ENCODE data around the gene CYB561D2. TPM values are rescaled to one million over a fixed set of nuclear protein-coding genes. Genes with fewer than 3 reads are reported as not detected.

Gene CYB561D2
- total RNA-seq, 1 experiment from 2014 or later: 16.8 TPM

- Histone ChIP-seq H2BK12ac (ENCODE audit: insufficient read length, low read depth, low read length) (no peak overlapping the region), H3K9ac (ENCODE audit: extremely low read depth, insufficient read length, low read length) (no peak overlapping the region), H2AFZ (ENCODE audit: low read length) (no peak overlapping the region), H4K20me1 (ENCODE audit: control insufficient read depth, insufficient read depth, insufficient read length) (no peaks in the 10 kb centered on the region), H2BK120ac (ENCODE audit: low read depth, low read length, poor library complexity, severe bottlenecking) (no peak overlapping the region), H2BK15ac (ENCODE audit: low read depth, low read length) (no peak overlapping the region), H3K4ac (ENCODE audit: low read depth, low read length) (no peak overlapping the region), H3K4me2 (ENCODE audit: insufficient read depth, insufficient read length, low read length) (peak overlapping the region; percentile 63), H3K4me1 (ENCODE audit: insufficient read depth, low read length) (no peaks in the 10 kb centered on the region), H3K27ac (ENCODE audit: insufficient read length, low read depth, low read length) (no peak overlapping the region), H4K5ac (ENCODE audit: insufficient read length, low read depth, low read length) (no peak overlapping the region), H3K79me2 (ENCODE audit: insufficient read depth, low read length) (no peaks in the 10 kb centered on the region), H3K14ac (ENCODE audit: insufficient read depth, low read length) (no peak overlapping the region), H3K79me1 (ENCODE audit: insufficient read depth, low read depth, low read length, poor library complexity, severe bottlenecking) (no peaks in the 10 kb centered on the region), H3K23me2 (ENCODE audit: insufficient read length, low read depth, low read length, poor library complexity, severe bottlenecking) (peaks cover 10% of the 10 kb centered on the region), H3K9me3 (ENCODE audit: control insufficient read depth, low read depth, low read length) (no peaks in the 10 kb centered on the region), H4K91ac (ENCODE audit: insufficient read length, low read depth, low read length) (no peak overlapping the region), H4K8ac (replicated peaks; ENCODE audit: insufficient read length, low read depth, low read length) (no peak overlapping the region), H3K56ac (ENCODE audit: insufficient read length, low read depth, low read length) (no peak overlapping the region), H3K18ac (ENCODE audit: insufficient read length, low read depth, low read length) (no peak overlapping the region), H2AK5ac (ENCODE audit: insufficient read length, low read length) (no peak overlapping the region), H3T11ph (ENCODE audit: low read length) (no peak overlapping the region), H3K27me3 (ENCODE audit: insufficient read depth, low read length) (no peaks in the 10 kb centered on the region), H3K23ac (ENCODE audit: insufficient read length, low read depth, low read length) (no peak overlapping the region), H2BK5ac (ENCODE audit: insufficient read length, low read length) (no peak overlapping the region), H2BK20ac (ENCODE audit: low read depth, low read length, poor library complexity, severe bottlenecking) (no peak overlapping the region)
- DNase-seq: no peak
- H3K9me3 Mint-ChIP-seq: no peaks in the 10 kb centered on the region; a peak in 1 of 5 replicates
- H3K27me3 Mint-ChIP-seq (ENCODE audit: low read depth): peaks cover 17% of the 10 kb centered on the region
- peak overlapping the region; percentile 68 to 85 for H3K4me3 Mint-ChIP-seq
- WGBS (ENCODE audit: extremely low coverage, insufficient read length, low lambda C conversion rate): no CpG with 5 or more reads among the region's 5 CpGs
- H3K4me1 Mint-ChIP-seq: peaks cover 9 to 14% of the 10 kb centered on the region in 2 experiments
- no peak overlapping the region for H3K27ac Mint-ChIP-seq
- TF ChIP-seq CTCF (conservative IDR thresholded peaks at IDR 0.05): no peak
- no peaks in the 10 kb centered on the region for H3K36me3 Mint-ChIP-seq (ENCODE audit: insufficient read depth in 1 of 3, low read depth in 3 of 3)
Measured at GRCh38 chr3:50365842-50366220, 15.2 kb downstream of the CYB561D2 start.

Data from H9 (cell line).